ENCODE data around the gene MT4.

The MT4 gene

DNA sequence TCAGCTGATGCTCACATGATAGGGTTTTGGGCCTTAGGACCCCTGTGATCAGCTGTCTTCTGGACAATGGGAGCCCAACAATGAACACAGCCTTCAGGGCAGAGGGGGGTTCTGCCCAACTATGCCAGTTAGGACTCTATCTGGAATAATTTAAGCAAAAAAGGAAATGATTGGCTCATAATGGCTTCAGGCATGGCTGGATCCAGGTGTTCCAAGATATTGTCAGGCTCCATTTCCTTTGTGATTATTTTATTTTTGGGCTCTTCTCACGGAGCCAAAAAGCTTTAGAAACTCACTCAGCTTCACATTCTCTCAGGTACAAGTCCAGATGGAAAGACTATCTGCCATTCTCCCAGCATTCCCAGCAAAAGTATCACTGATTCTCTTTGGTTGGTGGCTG, 40.6 kb downstream of the MT4 start:
- DNase-seq (ENCODE audit: low read depth): no peak

DNA sequence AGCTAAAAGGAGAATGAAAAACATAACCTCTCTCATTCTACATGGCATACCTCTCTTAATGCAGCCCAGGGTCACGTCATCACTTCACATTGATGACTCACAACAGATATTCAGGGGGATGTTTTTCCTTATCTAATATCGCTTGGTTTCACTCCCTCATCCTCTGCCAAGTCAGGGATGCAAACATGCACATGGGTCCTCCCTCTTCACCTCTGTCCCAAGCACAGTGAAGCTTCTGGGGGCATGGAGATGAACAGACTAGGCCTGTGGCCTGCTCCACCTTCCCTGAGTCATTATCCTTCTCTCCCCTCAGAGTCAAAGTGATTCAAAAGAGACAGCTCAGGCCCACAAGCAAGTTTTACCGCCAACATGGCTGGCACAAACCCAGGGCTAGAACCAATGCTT, 41.2 kb downstream of the MT4 start:
- DNase-seq (ENCODE audit: low read depth): no peak

DNA sequence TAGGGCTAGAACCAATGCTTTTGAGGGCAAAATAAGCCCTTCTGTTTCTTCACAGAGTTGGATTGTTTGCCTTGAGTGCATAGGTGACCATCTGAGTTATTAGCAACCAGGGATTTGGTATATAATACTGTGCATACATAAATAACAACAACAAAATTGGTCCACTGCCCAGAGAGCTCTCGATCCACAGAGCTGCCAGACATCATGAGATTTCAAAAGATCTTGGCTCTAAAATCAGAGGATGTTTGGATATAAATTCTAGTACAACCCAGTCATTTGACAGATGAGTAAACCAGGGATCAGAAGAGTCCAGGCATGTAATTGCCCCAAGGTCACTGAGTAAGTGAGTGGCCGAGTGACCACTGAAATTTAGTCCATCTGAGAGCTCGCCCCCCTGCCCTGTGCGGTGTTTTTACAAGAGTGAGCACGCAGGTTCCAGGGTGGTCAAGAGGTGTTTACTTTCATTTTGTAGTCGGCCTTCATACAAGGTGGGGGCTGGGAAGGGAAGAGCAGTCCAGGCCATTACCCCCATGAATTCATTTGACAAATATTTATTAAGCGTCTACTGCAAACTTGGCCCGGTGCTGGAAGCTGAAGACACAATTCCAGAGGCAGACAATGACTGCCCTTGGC, 41.7 kb downstream of the MT4 start:
- DNase-seq (ENCODE audit: low read depth): no peak

DNA sequence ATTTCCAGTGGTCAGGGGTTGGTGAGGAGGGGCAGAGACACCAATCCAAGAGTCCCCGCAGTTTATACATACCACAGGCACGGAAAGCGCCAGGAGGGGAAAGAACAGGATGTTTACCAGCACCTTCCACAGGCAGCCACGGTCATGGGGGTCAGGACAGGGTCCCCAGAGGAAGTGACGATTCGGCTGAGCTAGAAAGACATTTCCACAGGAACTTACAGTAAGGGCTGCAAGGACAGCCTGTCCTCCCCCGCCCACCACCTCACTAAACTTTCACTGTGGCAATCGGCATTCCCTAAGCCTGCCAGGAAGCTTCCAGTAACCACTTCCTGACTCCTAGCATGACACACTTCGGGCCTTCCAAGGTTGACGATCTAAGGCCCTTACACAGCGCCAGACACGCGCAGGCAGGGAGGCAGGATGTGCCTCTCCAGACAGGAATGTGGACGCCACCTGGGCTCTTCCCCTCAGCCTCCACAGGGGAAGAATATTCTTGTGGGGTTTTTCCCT, 42.3 kb downstream of the MT4 start:
- DNase-seq (ENCODE audit: low read depth): no peak

DNA sequence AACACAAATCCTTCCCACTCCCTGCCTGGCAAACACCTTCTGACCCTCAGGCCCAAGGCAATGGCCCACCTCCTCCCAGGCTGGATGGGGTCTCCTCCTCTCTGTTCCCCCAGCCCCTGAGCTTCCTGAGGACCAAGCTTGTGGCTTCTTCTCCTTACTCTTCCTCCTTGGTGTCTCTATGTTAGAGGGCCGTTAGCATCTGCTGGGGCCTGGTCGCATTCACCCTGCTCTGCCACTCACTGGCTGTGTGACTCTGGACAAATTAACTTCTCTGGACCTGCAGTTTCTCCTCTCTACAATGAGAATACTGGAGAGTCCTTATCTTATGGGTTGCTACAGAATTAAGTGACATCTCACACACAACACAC, 42.8 kb downstream of the MT4 start:
- DNase-seq (ENCODE audit: low read depth): no peak

DNA sequence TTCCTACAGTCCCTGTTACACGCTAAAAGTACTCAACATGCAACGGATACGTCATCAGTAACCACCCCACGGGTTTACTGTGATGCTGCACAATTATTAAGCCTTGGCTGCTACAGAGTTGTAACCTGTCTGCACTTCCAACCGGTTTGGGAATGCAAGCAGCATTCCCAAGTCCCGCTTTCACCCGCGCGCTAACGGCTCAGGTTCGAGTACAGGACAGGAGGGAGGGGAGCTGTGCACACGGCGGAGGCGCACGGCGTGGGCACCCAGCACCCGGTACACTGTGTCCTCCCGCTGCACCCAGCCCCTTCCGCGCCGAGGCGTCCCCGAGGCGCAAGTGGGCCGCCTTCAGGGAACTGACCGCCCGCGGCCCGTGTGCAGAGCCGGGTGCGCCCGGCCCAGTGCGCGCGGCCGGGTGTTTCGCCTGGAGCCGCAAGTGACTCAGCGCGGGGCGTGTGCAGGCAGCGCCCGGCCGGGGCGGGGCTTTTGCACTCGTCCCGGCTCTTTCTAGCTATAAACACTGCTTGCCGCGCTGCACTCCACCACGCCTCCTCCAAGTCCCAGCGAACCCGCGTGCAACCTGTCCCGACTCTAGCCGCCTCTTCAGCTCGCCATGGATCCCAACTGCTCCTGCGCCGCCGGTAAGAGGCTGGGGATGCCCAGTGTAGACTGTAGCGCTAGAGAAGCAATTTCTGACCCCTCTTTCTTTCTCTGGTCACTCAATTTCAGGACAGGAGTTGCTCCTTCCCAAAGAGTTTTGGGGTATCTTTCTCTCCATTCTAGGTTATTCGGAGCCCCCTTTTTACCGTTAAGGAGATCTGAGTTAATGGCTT, 43.4 kb downstream of the MT4 start, which contains the start of gene MT2A:
Gene MT2A, plus strand, starts transcription at position 542 of the 833 bp plus-strand sequence. Its CDS starts 72 bp downstream, at position 614.
- peak; percentile 93 for DNase-seq (ENCODE audit: low read depth)

DNA sequence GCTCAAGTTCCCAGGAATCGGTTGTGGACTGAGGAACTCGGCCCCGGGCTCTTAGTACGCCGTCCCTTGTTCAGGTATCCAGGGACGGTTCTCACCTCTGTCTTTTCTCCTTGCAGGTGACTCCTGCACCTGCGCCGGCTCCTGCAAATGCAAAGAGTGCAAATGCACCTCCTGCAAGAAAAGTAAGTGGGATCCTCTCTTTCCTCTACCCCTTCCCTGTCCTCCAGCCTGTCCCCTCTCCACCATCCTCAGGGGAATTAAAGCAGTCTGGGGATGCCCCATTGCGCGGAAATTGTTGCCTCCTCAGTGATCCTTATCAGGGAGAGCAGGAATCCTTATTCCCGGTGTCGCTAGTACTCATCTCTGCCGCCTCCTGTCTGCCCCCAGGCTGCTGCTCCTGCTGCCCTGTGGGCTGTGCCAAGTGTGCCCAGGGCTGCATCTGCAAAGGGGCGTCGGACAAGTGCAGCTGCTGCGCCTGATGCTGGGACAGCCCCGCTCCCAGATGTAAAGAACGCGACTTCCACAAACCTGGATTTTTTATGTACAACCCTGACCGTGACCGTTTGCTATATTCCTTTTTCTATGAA, 44.1 kb downstream of the MT4 start:
- no peak for DNase-seq (ENCODE audit: low read depth)

DNA sequence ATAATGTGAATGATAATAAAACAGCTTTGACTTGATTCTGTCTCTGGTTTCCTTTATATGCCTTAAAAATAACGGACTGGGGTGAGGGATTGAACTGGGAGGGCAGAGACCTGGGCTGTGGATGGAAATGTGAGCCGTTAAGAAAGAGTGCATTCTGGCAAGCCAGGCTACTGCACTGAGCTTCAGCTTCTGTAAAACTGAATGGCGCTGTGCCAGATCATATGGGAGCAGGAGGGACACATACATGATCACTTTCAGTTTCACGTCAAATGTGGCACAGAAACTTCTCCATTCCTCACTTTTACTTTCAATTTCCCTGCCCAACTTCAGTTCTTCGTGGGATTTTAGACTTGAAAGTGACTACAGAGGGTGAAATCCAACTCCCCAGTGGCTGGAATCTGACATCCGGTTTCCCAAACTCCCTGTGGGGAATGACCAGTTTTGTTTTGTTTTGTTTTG, 44.6 kb downstream of the MT4 start:
- DNase-seq (ENCODE audit: low read depth): peak; percentile 57

DNA sequence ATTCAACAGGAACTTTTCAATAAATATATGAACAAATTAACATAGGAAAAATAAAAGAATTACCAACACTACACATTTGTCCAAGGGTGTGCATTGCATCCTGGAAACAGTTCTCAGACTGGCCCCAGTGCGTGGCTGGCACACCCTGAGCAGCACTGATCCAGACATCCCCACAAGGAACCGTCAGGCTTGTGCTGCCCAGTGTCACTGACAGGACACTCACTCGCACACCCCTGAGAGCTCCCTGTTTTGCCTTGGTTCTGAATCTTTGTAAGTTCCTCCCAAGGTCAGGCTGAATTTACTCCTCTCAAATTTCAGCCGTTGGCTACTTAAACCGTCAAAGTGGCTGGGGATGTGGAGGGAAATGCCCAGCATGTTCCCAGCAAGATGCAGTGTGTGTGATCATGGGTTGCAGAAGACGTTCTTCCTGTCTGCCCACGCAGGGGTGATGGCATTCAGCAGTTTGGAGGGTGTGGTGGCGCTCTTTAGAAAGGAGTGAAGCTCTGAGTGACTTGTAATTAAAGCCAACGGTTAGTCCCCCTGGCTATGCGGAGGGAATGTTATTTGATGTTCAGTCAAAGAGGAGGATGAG, 45.2 kb downstream of the MT4 start:
- DNase-seq (ENCODE audit: low read depth): peak; percentile 75

DNA sequence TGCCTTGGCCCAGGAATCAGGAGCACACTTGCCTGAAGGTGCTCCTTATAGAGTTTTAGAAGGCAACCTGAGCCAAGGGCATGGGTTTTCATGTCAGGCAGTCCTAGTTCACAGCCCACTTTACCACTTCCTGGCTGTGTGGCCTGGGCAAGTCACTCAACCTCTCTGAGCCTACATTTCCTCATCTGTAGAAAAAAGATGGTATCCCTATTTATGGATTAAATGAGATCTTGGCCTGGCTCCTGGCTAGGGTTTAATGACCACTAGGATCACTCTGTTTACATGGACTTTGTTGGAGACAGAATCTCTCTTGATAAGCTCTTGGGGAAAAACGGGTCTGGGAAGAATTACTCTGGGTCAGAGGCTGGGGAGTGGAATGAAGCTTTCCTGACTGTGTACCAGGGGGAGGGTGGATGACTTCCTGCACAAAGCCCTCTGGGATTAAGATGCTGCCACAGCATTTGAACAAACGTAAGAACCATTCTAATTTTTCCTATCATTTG, 45.8 kb downstream of the MT4 start:
- no peak for DNase-seq (ENCODE audit: low read depth)

DNA sequence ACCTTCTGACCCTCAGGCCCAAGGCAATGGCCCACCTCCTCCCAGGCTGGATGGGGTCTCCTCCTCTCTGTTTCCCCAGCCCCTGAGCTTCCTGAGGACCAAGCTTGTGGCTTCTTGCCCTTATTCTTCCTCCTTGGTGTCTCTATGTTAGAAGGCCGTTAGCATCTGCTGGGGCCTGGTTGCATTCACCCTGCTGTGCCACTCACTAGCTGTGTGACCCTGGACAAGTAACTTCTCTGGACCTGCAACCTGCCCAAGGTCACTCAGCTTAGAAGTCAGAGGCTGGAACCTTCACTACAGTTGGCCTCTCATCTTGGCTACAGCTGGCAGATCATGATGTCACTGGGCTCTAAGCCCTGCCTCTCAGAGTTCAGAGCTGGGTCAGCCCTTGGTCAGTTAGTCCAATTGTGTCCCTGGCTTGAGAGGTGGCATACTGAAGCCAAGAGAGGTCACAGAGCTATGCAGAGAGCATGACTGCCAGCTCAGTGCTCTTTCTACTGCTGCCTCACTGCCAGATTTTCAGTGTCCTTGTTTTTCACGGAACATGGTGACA, 46.5 kb downstream of the MT4 start:
- DNase-seq (ENCODE audit: low read depth): no peak

DNA sequence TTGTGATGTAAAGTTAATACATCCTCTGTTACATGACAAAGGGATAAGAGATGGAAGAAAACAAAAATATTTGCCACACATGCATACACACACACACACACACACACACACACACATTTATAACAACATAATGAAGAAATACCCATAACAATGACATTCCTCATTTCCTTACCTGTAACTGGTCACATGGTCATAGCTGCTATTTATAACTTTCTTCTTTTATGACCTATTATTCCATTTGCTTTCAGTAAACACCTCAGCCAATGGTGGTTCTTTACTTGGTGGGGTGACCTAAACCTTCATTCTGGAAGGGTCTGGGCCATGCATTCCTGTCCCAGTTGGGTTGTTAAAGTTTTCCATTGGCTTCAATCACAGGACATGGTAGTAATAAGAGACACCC, 48.8 kb downstream of the MT4 start:
- DNase-seq (ENCODE audit: low read depth): no peak

DNA sequence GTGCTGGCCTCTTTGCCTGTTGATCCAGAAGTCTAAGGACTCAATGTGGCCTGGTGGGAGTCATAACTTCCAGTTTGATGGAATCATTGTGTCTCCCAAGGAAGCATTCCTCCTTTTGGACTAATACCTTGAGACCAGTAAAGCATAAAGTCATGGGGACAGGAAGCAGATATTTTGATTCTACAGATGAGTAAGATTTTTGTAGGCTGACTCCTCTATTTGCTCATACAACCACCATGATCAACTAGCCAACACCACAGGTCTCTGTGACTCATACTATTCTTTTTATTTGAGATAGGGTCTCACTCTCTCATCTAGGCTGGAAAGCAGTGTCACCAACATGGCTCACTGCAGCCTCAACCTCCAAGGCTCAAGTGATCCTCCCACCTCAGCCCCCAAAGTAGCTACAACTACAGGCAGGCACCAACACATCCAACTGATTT, 49.7 kb downstream of the MT4 start:
- no peak for DNase-seq (ENCODE audit: low read depth)

DNA sequence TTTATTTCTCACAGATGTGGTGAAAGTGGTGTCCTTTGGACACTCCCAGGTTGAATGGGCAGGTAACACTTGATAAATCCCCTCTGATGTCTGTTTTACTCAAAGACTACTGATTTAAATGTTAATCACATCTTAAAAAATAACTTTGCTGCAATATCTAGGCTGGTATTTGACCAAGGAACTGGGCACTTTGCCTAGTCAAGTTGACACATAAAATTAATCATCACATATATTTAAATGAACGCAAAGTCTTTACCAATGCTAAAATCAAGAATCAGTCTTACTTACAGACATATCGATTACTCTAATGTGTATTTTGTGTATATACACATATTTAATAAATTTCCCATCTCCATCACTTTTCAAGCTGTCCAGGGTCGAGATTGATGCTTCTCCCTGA, 50.5 kb downstream of the MT4 start:
- no peak for DNase-seq (ENCODE audit: low read depth)

DNA sequence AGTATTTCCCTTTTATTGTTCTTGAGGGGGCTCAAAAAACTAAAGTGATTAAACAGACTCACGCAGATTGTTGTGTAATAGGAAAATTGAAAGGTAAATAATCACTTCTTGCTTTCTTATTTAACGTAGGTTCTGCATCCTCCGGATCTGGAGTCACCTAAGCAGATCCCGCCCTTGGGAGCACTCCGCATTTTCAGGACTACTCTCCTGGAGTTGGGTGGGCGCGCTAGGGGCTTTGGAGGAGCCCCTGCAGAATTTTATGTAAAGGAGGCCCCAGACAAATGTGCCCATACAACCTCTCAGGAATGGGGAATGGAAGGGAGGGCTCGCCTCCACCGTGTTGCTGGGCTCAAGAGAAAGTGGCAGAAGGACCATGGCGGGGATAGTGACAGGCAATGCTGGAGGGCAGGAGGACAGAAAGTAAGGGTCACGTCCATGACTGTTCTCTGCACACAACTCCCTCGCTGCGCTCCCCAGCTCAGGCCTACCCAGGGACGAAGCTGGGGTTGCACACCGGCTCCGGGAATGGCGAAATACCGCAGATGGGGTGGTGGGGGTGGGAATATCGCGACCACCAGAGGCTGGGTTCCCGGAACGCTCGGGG, 51.8 kb downstream of the MT4 start:
- DNase-seq (ENCODE audit: low read depth): no peak

DNA sequence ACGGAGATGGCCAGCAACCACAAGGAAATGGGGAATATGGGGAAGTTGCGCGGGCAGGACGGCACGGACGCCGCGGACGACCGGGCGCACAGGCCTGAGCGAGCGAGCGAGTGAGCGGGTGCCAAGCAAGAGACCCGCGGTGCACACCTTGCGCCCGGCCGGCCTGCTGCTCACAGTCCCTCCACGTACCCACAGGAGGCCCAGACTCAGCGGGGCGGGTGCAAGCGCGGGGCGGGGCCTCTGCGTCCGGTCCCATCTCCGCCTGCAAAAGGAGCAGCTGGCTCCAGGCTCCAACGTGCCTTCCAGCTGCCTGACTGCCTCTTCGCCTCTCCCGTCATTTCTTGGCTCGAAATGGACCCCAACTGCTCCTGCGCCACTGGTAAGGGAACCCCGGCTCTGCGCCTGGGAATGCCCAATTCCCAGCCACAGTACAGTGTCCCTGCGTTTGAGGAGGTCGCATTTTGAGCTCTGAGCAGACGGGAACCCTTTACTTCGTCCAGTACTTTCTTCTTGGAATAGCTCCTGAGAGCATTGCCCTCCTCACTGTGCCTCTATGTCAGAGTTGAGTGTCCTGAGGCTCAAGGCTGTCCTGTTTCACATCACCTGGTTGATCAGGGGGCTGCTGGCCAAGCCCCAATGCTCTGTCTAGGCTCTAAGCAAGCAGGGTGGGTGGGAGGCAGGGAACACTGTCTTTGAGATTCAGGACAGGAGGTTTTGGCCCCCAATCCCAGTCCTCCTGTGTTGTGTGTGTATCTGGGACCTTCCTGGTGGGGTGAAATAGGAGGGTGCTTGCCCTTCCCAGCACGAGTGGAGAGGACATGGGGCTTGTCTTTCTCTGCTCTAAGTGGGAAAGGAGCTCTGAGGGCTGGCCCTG, 52.6 kb downstream of the MT4 start:
- peak; percentile 67 for DNase-seq (ENCODE audit: low read depth)

DNA sequence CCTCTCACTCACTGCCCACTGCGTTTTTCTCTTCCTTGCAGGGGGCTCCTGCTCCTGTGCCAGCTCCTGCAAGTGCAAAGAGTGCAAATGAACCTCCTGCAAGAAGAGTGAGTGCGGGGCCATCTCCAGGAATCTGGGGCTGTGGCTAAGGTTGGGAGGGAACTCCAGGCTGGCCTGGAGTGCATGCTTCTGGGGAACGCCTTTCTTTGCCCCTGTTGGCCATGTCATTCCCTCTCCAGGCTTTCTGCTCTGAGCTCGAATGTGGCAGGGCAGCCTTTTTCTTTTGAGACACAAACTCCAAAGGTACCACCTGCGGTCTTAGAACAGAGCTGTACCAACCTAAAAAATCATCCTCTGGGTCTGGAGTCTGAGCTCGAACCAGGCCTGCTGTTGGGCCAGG, 53.3 kb downstream of the MT4 start:
- no peak for DNase-seq (ENCODE audit: low read depth)
